Osteoblast (primary cell): ENCODE results near the gene MMP17. TPM values are rescaled to one million over a fixed set of nuclear protein-coding genes. Genes with fewer than 3 reads are reported as not detected.
A peak's percentile ranks its signal among the peaks of the same experiment; 100 is the strongest.

Source experiments
- DNase-seq: peaks from one replicate; pipeline ENCODE4 v3.0.0; 2011; ENCODE audit warnings: low spot score, mixed read lengths; ENCODE audit not compliant: insufficient read length; ENCODE audit errors: missing footprints
- H2AFZ ChIP-seq: 2 replicates; pipeline ENCODE4 v1.6.0; 2011; ENCODE audit warnings: mild to moderate bottlenecking, low read length
- H3K27ac ChIP-seq: 2 replicates; pipeline ENCODE4 v1.5.1; 2011; ENCODE audit warnings: mild to moderate bottlenecking, low read depth, low read length, moderate library complexity
- H3K27me3 ChIP-seq: 2 replicates; pipeline ENCODE4 v1.6.0; 2012; ENCODE audit warnings: mild to moderate bottlenecking, control low read depth, inconsistent platforms, low read length, moderate library complexity; ENCODE audit not compliant: insufficient read depth
- H3K36me3 ChIP-seq: 2 replicates; pipeline ENCODE4 v1.5.1; 2011; ENCODE audit warnings: mild to moderate bottlenecking, low read length, control low read depth, moderate library complexity; ENCODE audit not compliant: insufficient read depth
- H3K4me1 ChIP-seq: 2 replicates; pipeline ENCODE4 v1.5.1; 2011; ENCODE audit warnings: mild to moderate bottlenecking, low read length, control low read depth, moderate library complexity; ENCODE audit not compliant: insufficient read depth
- H3K4me2 ChIP-seq: 2 replicates; pipeline ENCODE4 v1.6.0; 2011; ENCODE audit warnings: mild to moderate bottlenecking, low read length; ENCODE audit not compliant: insufficient read depth
- H3K4me3 ChIP-seq: fragments of 200-600 bp; sonication (generic); 3 replicates; pipeline ENCODE4 v1.5.1; 2012; ENCODE audit warnings: mild to moderate bottlenecking, low read length, inconsistent platforms; ENCODE audit not compliant: insufficient read depth
- H3K79me2 ChIP-seq: 2 replicates; pipeline ENCODE4 v1.6.0; 2012; ENCODE audit warnings: mild to moderate bottlenecking, low read length, control low read depth, inconsistent platforms; ENCODE audit not compliant: insufficient read depth
- H3K9me3 ChIP-seq: 2 replicates; pipeline ENCODE4 v1.5.1; 2011; ENCODE audit warnings: low read depth, low read length, control low read depth
- H4K20me1 ChIP-seq: 2 replicates; pipeline ENCODE4 v1.6.0; 2012; ENCODE audit warnings: mild to moderate bottlenecking, low read length, control low read depth; ENCODE audit not compliant: insufficient read depth
- total RNA-seq: library from RNA; depleted of rRNA; stranded (reverse); fragments of >200 nt; gene quantifications from 2 replicates; pipeline ENCODE4 v1.2.3, GENCODE V29; 2012
- TF ChIP-seq, protein P1 (sequence below): IDR thresholded peaks from 2 replicates; pipeline ENCODE4 v1.5.1; 2011; ENCODE audit warnings: mild to moderate bottlenecking, low read depth, low read length, moderate library complexity; ENCODE audit errors: extremely low read depth

Gene MMP17
- total RNA-seq, 1 donor: 10.5 TPM

GRCh38 chr12:131862084-131862441 lies 33.9 kb downstream of the MMP17 start:
- H4K20me1 ChIP-seq: no peaks in the 10 kb centered on the region
- peaks cover 19% of the 10 kb centered on the region for H3K4me1 ChIP-seq
- TF ChIP-seq, protein P1, sequence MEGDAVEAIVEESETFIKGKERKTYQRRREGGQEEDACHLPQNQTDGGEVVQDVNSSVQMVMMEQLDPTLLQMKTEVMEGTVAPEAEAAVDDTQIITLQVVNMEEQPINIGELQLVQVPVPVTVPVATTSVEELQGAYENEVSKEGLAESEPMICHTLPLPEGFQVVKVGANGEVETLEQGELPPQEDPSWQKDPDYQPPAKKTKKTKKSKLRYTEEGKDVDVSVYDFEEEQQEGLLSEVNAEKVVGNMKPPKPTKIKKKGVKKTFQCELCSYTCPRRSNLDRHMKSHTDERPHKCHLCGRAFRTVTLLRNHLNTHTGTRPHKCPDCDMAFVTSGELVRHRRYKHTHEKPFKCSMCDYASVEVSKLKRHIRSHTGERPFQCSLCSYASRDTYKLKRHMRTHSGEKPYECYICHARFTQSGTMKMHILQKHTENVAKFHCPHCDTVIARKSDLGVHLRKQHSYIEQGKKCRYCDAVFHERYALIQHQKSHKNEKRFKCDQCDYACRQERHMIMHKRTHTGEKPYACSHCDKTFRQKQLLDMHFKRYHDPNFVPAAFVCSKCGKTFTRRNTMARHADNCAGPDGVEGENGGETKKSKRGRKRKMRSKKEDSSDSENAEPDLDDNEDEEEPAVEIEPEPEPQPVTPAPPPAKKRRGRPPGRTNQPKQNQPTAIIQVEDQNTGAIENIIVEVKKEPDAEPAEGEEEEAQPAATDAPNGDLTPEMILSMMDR: no peak
- H2AFZ ChIP-seq: no peak overlapping the region
- H3K36me3 ChIP-seq: no peaks in the 10 kb centered on the region
- DNase-seq: no peak
- no peak overlapping the region for H3K4me3 ChIP-seq
- H3K79me2 ChIP-seq: no peaks in the 10 kb centered on the region
- H3K9me3 ChIP-seq: no peaks in the 10 kb centered on the region
- H3K27ac ChIP-seq: no peak overlapping the region
- H3K4me2 ChIP-seq: no peak overlapping the region
- no peaks in the 10 kb centered on the region for H3K27me3 ChIP-seq

DNA sequence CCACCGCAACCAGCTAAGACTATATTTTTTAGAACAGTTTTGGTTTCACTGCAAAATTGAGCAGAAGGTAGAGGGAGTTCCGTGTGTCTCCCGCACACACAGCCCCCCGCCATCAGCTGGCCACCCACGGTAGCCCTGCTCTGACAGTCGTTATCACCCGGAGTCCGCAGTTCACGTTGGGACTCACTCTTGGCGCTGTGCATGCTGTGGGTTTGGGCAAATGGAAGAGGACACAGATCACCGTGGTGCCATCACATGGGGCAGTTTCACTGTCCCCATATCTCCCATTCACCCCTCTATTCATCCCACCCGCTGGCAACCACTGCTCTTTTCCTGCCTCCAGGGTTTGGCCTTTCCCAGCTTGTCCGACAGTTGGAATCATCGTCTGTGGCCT lies 34.4 kb downstream of the MMP17 start:
- peak; percentile 45 for DNase-seq
- Histone ChIP-seq H3K9me3 (no peaks in the 10 kb centered on the region), H3K4me2 (peak overlapping the region; percentile 48), H3K27ac (no peak overlapping the region), H3K4me3 (no peak overlapping the region), H3K79me2 (no peaks in the 10 kb centered on the region), H3K36me3 (no peaks in the 10 kb centered on the region), H3K4me1 (peaks cover 19% of the 10 kb centered on the region), H2AFZ (no peak overlapping the region), H3K27me3 (no peaks in the 10 kb centered on the region), H4K20me1 (no peaks in the 10 kb centered on the region)
- TF ChIP-seq, protein P1: no peak

GRCh38 chr12:131862994-131863710 lies 35.0 kb downstream of the MMP17 start:
- TF ChIP-seq, protein P1: no peak
- no peak overlapping the region for H3K27ac ChIP-seq
- no peaks in the 10 kb centered on the region for H4K20me1 ChIP-seq
- no peaks in the 10 kb centered on the region for H3K9me3 ChIP-seq
- no peak overlapping the region for H3K4me3 ChIP-seq
- H2AFZ ChIP-seq: no peak overlapping the region
- peak overlapping the region; percentile 48 for H3K4me2 ChIP-seq
- H3K27me3 ChIP-seq: no peaks in the 10 kb centered on the region
- no peaks in the 10 kb centered on the region for H3K79me2 ChIP-seq
- peaks cover 19% of the 10 kb centered on the region for H3K4me1 ChIP-seq
- DNase-seq: peak; percentile 93
- H3K36me3 ChIP-seq: no peaks in the 10 kb centered on the region

- Histone ChIP-seq H3K4me2 (no peak overlapping the region), H3K9me3 (no peaks in the 10 kb centered on the region), H3K4me1 (peaks cover 19% of the 10 kb centered on the region), H2AFZ (no peak overlapping the region), H3K4me3 (no peak overlapping the region), H3K36me3 (no peaks in the 10 kb centered on the region), H4K20me1 (no peaks in the 10 kb centered on the region), H3K79me2 (no peaks in the 10 kb centered on the region), H3K27ac (no peak overlapping the region), H3K27me3 (no peaks in the 10 kb centered on the region)
- peak; percentile 66 for DNase-seq
- TF ChIP-seq, protein P1: no peak
These were observed 35.7 kb downstream of the MMP17 start for GRCh38 chr12:131863711-131864396.
